SK-N-SH (cell line): Measurements from ENCODE around the gene TNRC6B.

Experiments
- ELF1 ChIP-seq: IDR thresholded peaks from 2 replicates; pipeline ENCODE4 v1.4.0; 2012
- EP300 ChIP-seq, 2 experiments: IDR thresholded peaks; 2 replicates each; pipeline versions ENCODE4 v1.4.0 to v1.6.1; 2012; ENCODE audit warnings: borderline replicate concordance in 1 of 2, low read depth in 1 of 2, low read length in 1 of 2
- GABPA ChIP-seq: IDR thresholded peaks from 2 replicates; pipeline ENCODE4 v1.4.0; 2012; ENCODE audit warnings: low read depth, mild to moderate bottlenecking
- GATA2 ChIP-seq: sonication (generic); formaldehyde crosslinking; IDR thresholded peaks from 2 replicates; pipeline ENCODE4 v1.5.0; 2020; ENCODE audit warnings: mild to moderate bottlenecking, missing genetic modification reagents
- RFX5 ChIP-seq: IDR thresholded peaks from 2 replicates; pipeline ENCODE4 v1.6.1; 2012; ENCODE audit warnings: mild to moderate bottlenecking, improper control_type of control experiment, low read length
- SIN3A ChIP-seq: IDR thresholded peaks from 2 replicates; pipeline ENCODE4 v1.6.1; 2012; ENCODE audit warnings: low read depth, mild to moderate bottlenecking, low read length, moderate library complexity, borderline replicate concordance
- SMC3 ChIP-seq: IDR thresholded peaks from 2 replicates; pipeline ENCODE4 v1.6.1; 2012; ENCODE audit warnings: low read depth, low read length, improper control_type of control experiment
- YY1 ChIP-seq: IDR thresholded peaks from 2 replicates; pipeline ENCODE4 v1.4.0; 2012; ENCODE audit warnings: low read depth, mild to moderate bottlenecking
- TF ChIP-seq, protein P1 (sequence below): fragments of 200-600 bp; sonication (generic); IDR thresholded peaks from 2 replicates; pipeline ENCODE4 v1.6.1; 2017; ENCODE audit warnings: antibody characterized with exemption, mild to moderate bottlenecking, moderate library complexity
- TF ChIP-seq, protein P2 (sequence below): IDR thresholded peaks from 2 replicates; pipeline ENCODE4 v1.6.1; 2012; ENCODE audit warnings: mild to moderate bottlenecking, low read depth, low read length, moderate library complexity
- TF ChIP-seq, protein P3 (sequence below): IDR thresholded peaks from 2 replicates; pipeline ENCODE4 v1.4.0; 2012; ENCODE audit warnings: low read depth, borderline replicate concordance

DNA sequence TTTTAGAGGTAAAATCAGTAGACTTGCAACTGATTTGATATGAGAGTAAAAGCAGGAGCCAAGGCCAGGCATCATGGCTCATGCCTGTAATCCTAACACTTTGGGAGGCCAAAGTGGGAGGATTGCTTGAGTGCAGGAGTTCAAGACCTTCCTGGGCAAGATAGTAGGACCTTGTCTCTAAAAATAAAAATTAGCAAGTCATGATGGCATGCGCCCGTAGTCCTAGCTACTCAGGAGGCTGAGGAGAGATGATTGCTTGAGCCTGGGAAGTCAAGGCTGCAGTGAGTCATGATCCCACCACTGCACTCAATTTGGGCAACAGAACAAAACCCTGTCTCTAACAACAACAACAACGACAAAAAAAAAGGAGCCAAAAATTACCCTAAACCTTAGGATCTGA is 206.2 kb downstream of the TNRC6B start:
- TF ChIP-seq, protein P1, sequence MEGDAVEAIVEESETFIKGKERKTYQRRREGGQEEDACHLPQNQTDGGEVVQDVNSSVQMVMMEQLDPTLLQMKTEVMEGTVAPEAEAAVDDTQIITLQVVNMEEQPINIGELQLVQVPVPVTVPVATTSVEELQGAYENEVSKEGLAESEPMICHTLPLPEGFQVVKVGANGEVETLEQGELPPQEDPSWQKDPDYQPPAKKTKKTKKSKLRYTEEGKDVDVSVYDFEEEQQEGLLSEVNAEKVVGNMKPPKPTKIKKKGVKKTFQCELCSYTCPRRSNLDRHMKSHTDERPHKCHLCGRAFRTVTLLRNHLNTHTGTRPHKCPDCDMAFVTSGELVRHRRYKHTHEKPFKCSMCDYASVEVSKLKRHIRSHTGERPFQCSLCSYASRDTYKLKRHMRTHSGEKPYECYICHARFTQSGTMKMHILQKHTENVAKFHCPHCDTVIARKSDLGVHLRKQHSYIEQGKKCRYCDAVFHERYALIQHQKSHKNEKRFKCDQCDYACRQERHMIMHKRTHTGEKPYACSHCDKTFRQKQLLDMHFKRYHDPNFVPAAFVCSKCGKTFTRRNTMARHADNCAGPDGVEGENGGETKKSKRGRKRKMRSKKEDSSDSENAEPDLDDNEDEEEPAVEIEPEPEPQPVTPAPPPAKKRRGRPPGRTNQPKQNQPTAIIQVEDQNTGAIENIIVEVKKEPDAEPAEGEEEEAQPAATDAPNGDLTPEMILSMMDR, result no peak
- TF ChIP-seq YY1 (no peak), SMC3 (no peak), GATA2 (no peak), RFX5 (no peak), ELF1 (no peak), SIN3A (no peak), EP300 (IDR thresholded peaks at IDR 0.05; ENCODE audit: borderline replicate concordance in 1 of 2, low read depth in 1 of 2, low read length in 1 of 2) (no peak), GABPA (no peak)
- TF ChIP-seq, protein P2, sequence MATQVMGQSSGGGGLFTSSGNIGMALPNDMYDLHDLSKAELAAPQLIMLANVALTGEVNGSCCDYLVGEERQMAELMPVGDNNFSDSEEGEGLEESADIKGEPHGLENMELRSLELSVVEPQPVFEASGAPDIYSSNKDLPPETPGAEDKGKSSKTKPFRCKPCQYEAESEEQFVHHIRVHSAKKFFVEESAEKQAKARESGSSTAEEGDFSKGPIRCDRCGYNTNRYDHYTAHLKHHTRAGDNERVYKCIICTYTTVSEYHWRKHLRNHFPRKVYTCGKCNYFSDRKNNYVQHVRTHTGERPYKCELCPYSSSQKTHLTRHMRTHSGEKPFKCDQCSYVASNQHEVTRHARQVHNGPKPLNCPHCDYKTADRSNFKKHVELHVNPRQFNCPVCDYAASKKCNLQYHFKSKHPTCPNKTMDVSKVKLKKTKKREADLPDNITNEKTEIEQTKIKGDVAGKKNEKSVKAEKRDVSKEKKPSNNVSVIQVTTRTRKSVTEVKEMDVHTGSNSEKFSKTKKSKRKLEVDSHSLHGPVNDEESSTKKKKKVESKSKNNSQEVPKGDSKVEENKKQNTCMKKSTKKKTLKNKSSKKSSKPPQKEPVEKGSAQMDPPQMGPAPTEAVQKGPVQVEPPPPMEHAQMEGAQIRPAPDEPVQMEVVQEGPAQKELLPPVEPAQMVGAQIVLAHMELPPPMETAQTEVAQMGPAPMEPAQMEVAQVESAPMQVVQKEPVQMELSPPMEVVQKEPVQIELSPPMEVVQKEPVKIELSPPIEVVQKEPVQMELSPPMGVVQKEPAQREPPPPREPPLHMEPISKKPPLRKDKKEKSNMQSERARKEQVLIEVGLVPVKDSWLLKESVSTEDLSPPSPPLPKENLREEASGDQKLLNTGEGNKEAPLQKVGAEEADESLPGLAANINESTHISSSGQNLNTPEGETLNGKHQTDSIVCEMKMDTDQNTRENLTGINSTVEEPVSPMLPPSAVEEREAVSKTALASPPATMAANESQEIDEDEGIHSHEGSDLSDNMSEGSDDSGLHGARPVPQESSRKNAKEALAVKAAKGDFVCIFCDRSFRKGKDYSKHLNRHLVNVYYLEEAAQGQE, result no peak
- TF ChIP-seq, protein P3, sequence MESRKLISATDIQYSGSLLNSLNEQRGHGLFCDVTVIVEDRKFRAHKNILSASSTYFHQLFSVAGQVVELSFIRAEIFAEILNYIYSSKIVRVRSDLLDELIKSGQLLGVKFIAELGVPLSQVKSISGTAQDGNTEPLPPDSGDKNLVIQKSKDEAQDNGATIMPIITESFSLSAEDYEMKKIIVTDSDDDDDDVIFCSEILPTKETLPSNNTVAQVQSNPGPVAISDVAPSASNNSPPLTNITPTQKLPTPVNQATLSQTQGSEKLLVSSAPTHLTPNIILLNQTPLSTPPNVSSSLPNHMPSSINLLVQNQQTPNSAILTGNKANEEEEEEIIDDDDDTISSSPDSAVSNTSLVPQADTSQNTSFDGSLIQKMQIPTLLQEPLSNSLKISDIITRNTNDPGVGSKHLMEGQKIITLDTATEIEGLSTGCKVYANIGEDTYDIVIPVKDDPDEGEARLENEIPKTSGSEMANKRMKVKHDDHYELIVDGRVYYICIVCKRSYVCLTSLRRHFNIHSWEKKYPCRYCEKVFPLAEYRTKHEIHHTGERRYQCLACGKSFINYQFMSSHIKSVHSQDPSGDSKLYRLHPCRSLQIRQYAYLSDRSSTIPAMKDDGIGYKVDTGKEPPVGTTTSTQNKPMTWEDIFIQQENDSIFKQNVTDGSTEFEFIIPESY, result no peak
